Mucosa of descending colon (tissue), 3 donors: ENCODE data around the gene LRRFIP2. TPM values are rescaled to one million over a fixed set of nuclear protein-coding genes. Genes with fewer than 3 reads are reported as not detected.

Source experiments
- ATAC-seq: fragments of 200-7000 bp; cut with Tn5 transposase; one replicate; pipeline ENCODE4 v1.9.1; 2020; ENCODE audit warnings: mild to moderate bottlenecking, moderate library complexity
- DNase-seq, 3 donors: peaks; one replicate each; pipeline ENCODE4 v3.0.0-alpha.2; 2020
- H3K36me3 ChIP-seq: fragments of 200-600 bp; one replicate; pipeline ENCODE4 v1.8.0; 2021; ENCODE audit warnings: low read depth, mild to moderate bottlenecking
- H3K4me1 ChIP-seq: fragments of 200-600 bp; one replicate; pipeline ENCODE4 v1.8.0; 2021; ENCODE audit warnings: low read depth, mild to moderate bottlenecking
- H3K4me3 ChIP-seq: fragments of 200-600 bp; one replicate; pipeline ENCODE4 v1.8.0; 2021; ENCODE audit warnings: mild to moderate bottlenecking
- H3K9me3 ChIP-seq: fragments of 200-600 bp; one replicate; pipeline ENCODE4 v1.8.0; 2021; ENCODE audit warnings: mild to moderate bottlenecking
- CTCF ChIP-seq: fragments of 200-600 bp; IDR thresholded peaks from one replicate; pipeline ENCODE4 v1.8.0; 2022; ENCODE audit warnings: antibody characterized with exemption, mild to moderate bottlenecking
- intact Hi-C, 2 donors: fragments of 100-400 bp; cut with DNase I in 1 of 2; cut with micrococcal nuclease in 1 of 2; formaldehyde crosslinking; loops; one replicate each; pipeline versions ENCODE4 v1.11.0 to v1.11.1; 2022; cut with DNase I, micrococcal nuclease
- total RNA-seq, 3 donors: library from RNA; stranded (reverse); fragmentation: NEBNext Ultra II Directional in 2 of 3; extraction: Animal tissue kit (Norgen Biotek cat#: 25700) in 2 of 3; gene quantifications; one replicate each; pipeline versions ENCODE4 v1.2.1 to v1.2.4, GENCODE V29; 2021 to 2023
- donor health status: DM: no; HTN: no; CAD: no; lungs with moderate emphysema.
- donor health status: DM: no; HTN: no; CAD: no.
- donor health status: DM: no; HTN: yes; CAD: no.

Gene LRRFIP2
- total RNA-seq, 3 donors from 2014 or later = 89.9 to 136 (median 128) TPM

GRCh38 chr3:37130984-37131859, 43.2 kb downstream of the LRRFIP2 start:
- H3K9me3 ChIP-seq = no peaks in the 10 kb centered on the region
- ATAC-seq = peak; percentile 90
- intact Hi-C loops = no loop called here

GRCh38 chr3:37130448-37130847, 43.9 kb downstream of the LRRFIP2 start:
- ATAC-seq (no peak), DNase-seq (no peak)
- Histone ChIP-seq H3K4me3 (no peak overlapping the region), H3K9me3 (no peaks in the 10 kb centered on the region), H3K36me3 (no peaks in the 10 kb centered on the region), H3K4me1 (peaks cover 38% of the 10 kb centered on the region)
- intact Hi-C loops = no loop called here
- TF ChIP-seq CTCF = no peak

More at GRCh38 chr3:37130984-37131859, 43.2 kb downstream of the LRRFIP2 start:
- no peak for TF ChIP-seq CTCF
- Histone ChIP-seq H3K4me3 (no peak overlapping the region), H3K36me3 (no peaks in the 10 kb centered on the region), H3K4me1 (peaks cover 33% of the 10 kb centered on the region)
- no peak for DNase-seq

GRCh38 chr3:37129871-37130270, 44.5 kb downstream of the LRRFIP2 start:
- H3K4me3 ChIP-seq = no peak overlapping the region
- H3K4me1 ChIP-seq = peaks cover 39% of the 10 kb centered on the region
- no peaks in the 10 kb centered on the region for H3K9me3 ChIP-seq
- DNase-seq (no peak), ATAC-seq (no peak)
- intact Hi-C loops = no loop called here
- no peak for TF ChIP-seq CTCF
- H3K36me3 ChIP-seq = no peaks in the 10 kb centered on the region

GRCh38 chr3:37127340-37127739, 47.0 kb downstream of the LRRFIP2 start:
- intact Hi-C loops = no loop called here
- no peak for TF ChIP-seq CTCF
- DNase-seq (no peak), ATAC-seq (peak; percentile 49)
- H3K36me3 ChIP-seq = no peaks in the 10 kb centered on the region
- H3K4me3 ChIP-seq = no peak overlapping the region
- H3K4me1 ChIP-seq = peaks cover 36% of the 10 kb centered on the region
- H3K9me3 ChIP-seq = no peaks in the 10 kb centered on the region

GRCh38 chr3:37126856-37127255, 47.5 kb downstream of the LRRFIP2 start:
- no peak for TF ChIP-seq CTCF
- intact Hi-C loops = no loop called here
- no peak overlapping the region for H3K4me3 ChIP-seq

More at GRCh38 chr3:37126856-37127255, 47.5 kb downstream of the LRRFIP2 start:
- no peak for ATAC-seq
- DNase-seq = no peak
- no peaks in the 10 kb centered on the region for H3K36me3 ChIP-seq
- H3K4me1 ChIP-seq = peaks cover 32% of the 10 kb centered on the region
- no peaks in the 10 kb centered on the region for H3K9me3 ChIP-seq
